Upper lobe of right lung (tissue), 1 donor: ENCODE measurements around the gene DACH1. TPM values are rescaled to one million over a fixed set of nuclear protein-coding genes. Genes with fewer than 3 reads are reported as not detected.

ENCODE experiments used
- ATAC-seq: fragments of 200-7000 bp; cut with Tn5 transposase; one replicate; pipeline ENCODE4 v1.9.1; 2020; ENCODE audit warnings: mild to moderate bottlenecking, moderate library complexity
- DNase-seq: peaks from one replicate; pipeline ENCODE4 v3.0.0-alpha.2; 2020
- H3K27ac ChIP-seq: fragments of 200-600 bp; one replicate; pipeline ENCODE4 v1.8.0; 2022
- H3K27me3 ChIP-seq: fragments of 200-600 bp; one replicate; pipeline ENCODE4 v1.8.0; 2022; ENCODE audit warnings: mild to moderate bottlenecking
- H3K36me3 ChIP-seq: fragments of 200-600 bp; one replicate; pipeline ENCODE4 v1.8.0; 2022
- H3K4me1 ChIP-seq: fragments of 200-600 bp; one replicate; pipeline ENCODE4 v1.8.0; 2022
- H3K4me3 ChIP-seq: fragments of 200-600 bp; one replicate; pipeline ENCODE4 v1.8.0; 2022; ENCODE audit warnings: mild to moderate bottlenecking
- H3K9me3 ChIP-seq: fragments of 200-600 bp; one replicate; pipeline ENCODE4 v1.8.0; 2022
- intact Hi-C: fragments of 100-400 bp; cut with DNase I; formaldehyde crosslinking; loops from one replicate; pipeline ENCODE4 v1.11.0; 2022
- total RNA-seq: library from RNA; stranded (reverse); fragmentation: NEBNext Ultra II Directional; extraction: Animal tissue kit (Norgen Biotek cat#: 25700); gene quantifications from one replicate; pipeline ENCODE4 v1.2.1, GENCODE V29; 2021
- TF ChIP-seq, protein P1 (sequence below): fragments of 200-600 bp; IDR thresholded peaks from one replicate; pipeline ENCODE4 v1.8.0; 2022; ENCODE audit warnings: antibody characterized with exemption
- donor health status: DM: no; HTN: yes; CAD: no; lungs with severe emphysema.

Gene DACH1
- total RNA-seq, 1 donor from 2014 or later, result 11.5 TPM

DNA sequence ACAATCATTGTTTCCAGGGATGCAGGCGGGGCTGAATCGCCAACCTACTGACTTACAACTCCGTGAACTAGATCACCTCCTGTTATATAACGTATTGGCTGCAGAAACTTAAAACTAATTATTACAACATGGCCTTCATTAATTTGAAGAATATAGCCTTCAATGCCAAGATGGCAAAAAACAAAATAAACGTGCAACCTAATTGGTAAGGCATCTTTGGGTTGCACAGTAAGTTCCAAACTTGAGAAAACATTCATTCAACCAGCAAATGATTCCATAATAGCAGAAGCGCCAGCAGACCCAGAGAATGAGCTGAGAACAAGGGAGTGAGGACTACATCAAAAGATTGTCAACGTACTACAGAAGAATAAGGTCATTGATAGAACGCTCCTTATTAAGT, 39.8 kb downstream of the DACH1 start:
- no peaks in the 10 kb centered on the region for H3K4me1 ChIP-seq
- no peaks in the 10 kb centered on the region for H3K9me3 ChIP-seq
- no peak overlapping the region for H3K4me3 ChIP-seq
- H3K27me3 ChIP-seq, result no peaks in the 10 kb centered on the region
- H3K27ac ChIP-seq, result no peak overlapping the region
- no peak for DNase-seq
- H3K36me3 ChIP-seq, result no peaks in the 10 kb centered on the region
- no peak for ATAC-seq
- intact Hi-C loops, result no loop called here
- TF ChIP-seq, protein P1, sequence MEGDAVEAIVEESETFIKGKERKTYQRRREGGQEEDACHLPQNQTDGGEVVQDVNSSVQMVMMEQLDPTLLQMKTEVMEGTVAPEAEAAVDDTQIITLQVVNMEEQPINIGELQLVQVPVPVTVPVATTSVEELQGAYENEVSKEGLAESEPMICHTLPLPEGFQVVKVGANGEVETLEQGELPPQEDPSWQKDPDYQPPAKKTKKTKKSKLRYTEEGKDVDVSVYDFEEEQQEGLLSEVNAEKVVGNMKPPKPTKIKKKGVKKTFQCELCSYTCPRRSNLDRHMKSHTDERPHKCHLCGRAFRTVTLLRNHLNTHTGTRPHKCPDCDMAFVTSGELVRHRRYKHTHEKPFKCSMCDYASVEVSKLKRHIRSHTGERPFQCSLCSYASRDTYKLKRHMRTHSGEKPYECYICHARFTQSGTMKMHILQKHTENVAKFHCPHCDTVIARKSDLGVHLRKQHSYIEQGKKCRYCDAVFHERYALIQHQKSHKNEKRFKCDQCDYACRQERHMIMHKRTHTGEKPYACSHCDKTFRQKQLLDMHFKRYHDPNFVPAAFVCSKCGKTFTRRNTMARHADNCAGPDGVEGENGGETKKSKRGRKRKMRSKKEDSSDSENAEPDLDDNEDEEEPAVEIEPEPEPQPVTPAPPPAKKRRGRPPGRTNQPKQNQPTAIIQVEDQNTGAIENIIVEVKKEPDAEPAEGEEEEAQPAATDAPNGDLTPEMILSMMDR, result no peak

DNA sequence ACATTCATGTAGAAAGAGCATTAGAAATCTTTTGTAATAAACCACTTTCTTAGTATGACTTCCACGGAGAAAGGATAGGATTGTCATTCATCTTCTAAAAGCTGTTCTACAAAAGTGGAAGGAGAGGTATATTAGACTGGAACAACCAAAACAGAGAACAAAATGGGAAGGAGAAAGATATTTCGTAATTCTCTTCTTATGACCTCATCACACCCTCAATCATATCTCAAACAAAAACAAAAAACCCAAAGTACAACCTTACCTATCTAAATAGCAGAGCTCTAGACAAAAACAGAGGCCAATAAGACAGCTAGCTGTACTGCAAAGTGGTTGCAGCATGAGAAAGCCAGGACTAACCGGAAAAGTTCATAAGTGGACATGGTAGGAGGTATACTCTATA, 46.3 kb downstream of the DACH1 start:
- Histone ChIP-seq H3K27me3 (no peaks in the 10 kb centered on the region), H3K4me3 (no peak overlapping the region), H3K4me1 (no peaks in the 10 kb centered on the region), H3K9me3 (no peaks in the 10 kb centered on the region), H3K36me3 (no peaks in the 10 kb centered on the region), H3K27ac (no peak overlapping the region)
- TF ChIP-seq, protein P1, result no peak
- intact Hi-C loops, result no loop called here
- ATAC-seq (no peak), DNase-seq (no peak)

- Histone ChIP-seq H3K27me3 (no peaks in the 10 kb centered on the region), H3K9me3 (no peaks in the 10 kb centered on the region), H3K27ac (no peak overlapping the region), H3K4me3 (no peak overlapping the region), H3K4me1 (no peaks in the 10 kb centered on the region), H3K36me3 (no peaks in the 10 kb centered on the region)
- intact Hi-C loops, result no loop called here
- ATAC-seq, result no peak
- TF ChIP-seq, protein P1, result no peak
- no peak for DNase-seq
Measured at GRCh38 chr13:71817335-71817734, 49.7 kb downstream of the DACH1 start.

GRCh38 chr13:71814806-71815360, 52.1 kb downstream of the DACH1 start:
- DNase-seq (no peak), ATAC-seq (no peak)
- H3K27me3 ChIP-seq, result no peaks in the 10 kb centered on the region
- H3K4me3 ChIP-seq, result no peak overlapping the region
- TF ChIP-seq, protein P1, result no peak
- no peaks in the 10 kb centered on the region for H3K36me3 ChIP-seq
- no peaks in the 10 kb centered on the region for H3K4me1 ChIP-seq
- intact Hi-C loops, result no loop called here
- no peak overlapping the region for H3K27ac ChIP-seq
- H3K9me3 ChIP-seq, result no peaks in the 10 kb centered on the region

DNA sequence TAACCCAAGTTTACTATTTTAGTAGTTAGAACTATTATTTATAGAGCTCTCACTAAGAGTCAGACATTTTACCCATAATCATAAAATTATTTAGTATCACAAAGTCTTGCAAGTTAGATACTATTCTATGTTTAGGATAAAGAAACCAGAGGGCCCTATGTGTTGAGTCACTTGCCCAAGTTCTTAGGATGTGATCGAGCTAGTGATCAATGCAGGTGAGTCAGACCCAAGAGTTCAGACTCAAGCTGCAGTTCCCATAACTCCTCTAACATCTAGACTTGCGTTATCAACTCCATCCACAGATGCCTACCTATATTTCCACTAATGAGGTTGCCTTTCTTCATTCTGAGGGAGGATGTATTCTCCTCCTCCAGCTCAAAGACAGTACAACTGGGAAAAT, 53.8 kb downstream of the DACH1 start:
- H3K4me3 ChIP-seq, result no peak overlapping the region
- no peaks in the 10 kb centered on the region for H3K9me3 ChIP-seq
- ATAC-seq (no peak), DNase-seq (no peak)
- H3K27ac ChIP-seq, result no peak overlapping the region
- no peaks in the 10 kb centered on the region for H3K36me3 ChIP-seq
- no peaks in the 10 kb centered on the region for H3K27me3 ChIP-seq
- TF ChIP-seq, protein P1, result no peak
- no peaks in the 10 kb centered on the region for H3K4me1 ChIP-seq
- intact Hi-C loops, result no loop called here

- TF ChIP-seq, protein P1, result no peak
- no peaks in the 10 kb centered on the region for H3K4me1 ChIP-seq
- no peak overlapping the region for H3K4me3 ChIP-seq
- no peak for ATAC-seq
- no peaks in the 10 kb centered on the region for H3K9me3 ChIP-seq
- no peak overlapping the region for H3K27ac ChIP-seq
- DNase-seq, result no peak
- intact Hi-C loops, result no loop called here
- H3K36me3 ChIP-seq, result no peaks in the 10 kb centered on the region
- H3K27me3 ChIP-seq, result no peaks in the 10 kb centered on the region
Measured at GRCh38 chr13:71811344-71811743, 55.7 kb downstream of the DACH1 start.
